ENCODE data around the gene MARF1.
"Not testable (repeated sequence)": the region's sequence is repeated elsewhere in the genome, so short reads cannot be mapped to it uniquely, and the experiment has no call there.

MARF1 gene

DNA sequence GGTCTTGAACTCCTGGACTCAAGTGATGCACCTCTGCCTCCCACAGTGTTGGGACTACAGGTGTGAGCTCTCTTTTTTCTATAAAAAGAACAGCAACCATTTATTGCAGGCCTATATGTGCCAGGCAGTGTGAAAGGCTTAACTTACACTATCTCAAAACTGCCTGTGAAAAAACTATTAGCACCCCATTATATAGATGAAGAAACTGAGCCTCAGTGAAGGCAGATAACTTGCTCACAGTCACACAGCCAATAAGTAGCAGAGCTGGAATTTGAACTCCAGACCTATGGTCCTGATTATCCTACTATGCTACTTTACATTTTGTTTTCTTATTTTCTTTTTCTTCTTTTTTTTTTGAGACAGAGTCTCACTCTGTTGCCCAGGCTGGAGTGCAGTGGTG is 22.2 kb upstream of the MARF1 start:
- TF ChIP-seq, protein P1, sequence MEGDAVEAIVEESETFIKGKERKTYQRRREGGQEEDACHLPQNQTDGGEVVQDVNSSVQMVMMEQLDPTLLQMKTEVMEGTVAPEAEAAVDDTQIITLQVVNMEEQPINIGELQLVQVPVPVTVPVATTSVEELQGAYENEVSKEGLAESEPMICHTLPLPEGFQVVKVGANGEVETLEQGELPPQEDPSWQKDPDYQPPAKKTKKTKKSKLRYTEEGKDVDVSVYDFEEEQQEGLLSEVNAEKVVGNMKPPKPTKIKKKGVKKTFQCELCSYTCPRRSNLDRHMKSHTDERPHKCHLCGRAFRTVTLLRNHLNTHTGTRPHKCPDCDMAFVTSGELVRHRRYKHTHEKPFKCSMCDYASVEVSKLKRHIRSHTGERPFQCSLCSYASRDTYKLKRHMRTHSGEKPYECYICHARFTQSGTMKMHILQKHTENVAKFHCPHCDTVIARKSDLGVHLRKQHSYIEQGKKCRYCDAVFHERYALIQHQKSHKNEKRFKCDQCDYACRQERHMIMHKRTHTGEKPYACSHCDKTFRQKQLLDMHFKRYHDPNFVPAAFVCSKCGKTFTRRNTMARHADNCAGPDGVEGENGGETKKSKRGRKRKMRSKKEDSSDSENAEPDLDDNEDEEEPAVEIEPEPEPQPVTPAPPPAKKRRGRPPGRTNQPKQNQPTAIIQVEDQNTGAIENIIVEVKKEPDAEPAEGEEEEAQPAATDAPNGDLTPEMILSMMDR (IDR thresholded peaks at IDR 0.05; ENCODE audit: control insufficient read depth, insufficient read depth, low read depth, low read length, missing control alignments), result no peak
- no peak for DNase-seq (ENCODE audit: low read depth)
- no peak overlapping the region for H3K4me3 ChIP-seq (ENCODE audit: control insufficient read depth, low read depth, low read length)

DNA sequence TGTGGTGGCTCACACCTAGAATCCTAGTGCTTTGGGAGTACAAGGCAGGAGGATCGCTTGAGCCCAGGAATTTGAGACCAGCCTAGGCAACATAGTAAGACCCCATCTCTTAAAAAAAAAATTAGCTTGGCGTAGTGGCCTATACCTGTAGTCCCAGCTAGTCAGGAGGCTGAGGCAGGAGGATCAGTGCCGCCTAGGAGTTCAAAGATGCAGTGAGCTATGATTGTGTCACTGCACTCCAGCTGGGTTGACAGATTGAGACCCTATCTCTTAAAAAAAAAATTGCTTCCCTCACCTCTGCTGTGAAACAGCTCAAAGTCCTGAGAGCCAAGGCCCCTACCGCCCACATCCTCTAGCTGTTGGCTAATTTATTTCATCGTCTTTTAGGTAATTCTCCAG is 17.2 kb upstream of the MARF1 start:
- TF ChIP-seq, protein P1 (IDR thresholded peaks at IDR 0.05; ENCODE audit: control insufficient read depth, insufficient read depth, low read depth, low read length, missing control alignments), result no peak
- DNase-seq (ENCODE audit: low read depth), result no peak
- no peak overlapping the region for H3K4me3 ChIP-seq (ENCODE audit: control insufficient read depth, low read depth, low read length)

DNA sequence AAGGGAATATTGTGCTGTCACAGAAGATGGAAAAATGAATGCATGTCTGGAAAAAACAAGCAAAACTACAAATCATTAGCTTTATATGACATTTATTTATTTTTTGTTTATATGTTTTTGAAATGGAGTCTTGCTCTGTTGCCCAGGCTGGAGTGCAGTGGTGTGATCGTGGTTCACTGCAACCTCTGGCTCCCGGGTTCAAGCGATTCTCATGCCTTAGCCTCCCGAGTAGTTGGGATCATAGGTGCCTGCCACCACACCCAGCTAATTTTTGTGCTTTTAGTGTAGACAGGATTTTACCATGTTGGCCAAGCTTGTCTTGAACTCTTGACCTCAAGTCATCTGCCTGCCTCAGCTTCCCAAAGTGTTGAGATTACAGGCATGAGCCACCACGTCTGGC is 15.6 kb upstream of the MARF1 start:
- TF ChIP-seq, protein P1 (IDR thresholded peaks at IDR 0.05; ENCODE audit: control insufficient read depth, insufficient read depth, low read depth, low read length, missing control alignments), result no peak

DNA sequence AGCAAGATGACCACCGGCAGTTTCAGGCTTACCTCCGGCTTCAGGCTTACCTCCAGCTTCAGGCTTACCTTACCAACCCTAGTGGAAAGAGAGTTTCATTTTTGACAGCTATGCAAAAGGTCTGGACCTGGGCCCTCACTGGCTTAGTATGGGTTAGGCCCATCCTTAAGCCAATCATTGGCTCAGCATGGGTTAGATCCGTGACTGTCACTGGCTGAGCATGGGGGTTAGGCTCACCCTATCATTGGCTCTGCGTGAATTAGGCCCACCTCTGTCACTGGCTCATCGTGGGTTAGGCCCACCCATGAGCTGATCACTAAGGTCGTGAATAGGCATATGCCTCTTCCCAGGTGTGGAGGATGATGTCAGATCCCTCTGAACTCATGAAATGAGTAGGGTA is 15.2 kb upstream of the MARF1 start:
- TF ChIP-seq, protein P1 (IDR thresholded peaks at IDR 0.05; ENCODE audit: control insufficient read depth, insufficient read depth, low read depth, low read length, missing control alignments), result no peak
- DNase-seq (ENCODE audit: low read depth), result no peak
- no peak overlapping the region for H3K4me3 ChIP-seq (ENCODE audit: control insufficient read depth, low read depth, low read length)

More for the DNA sequence above, 15.6 kb upstream of the MARF1 start:
- DNase-seq (ENCODE audit: low read depth), result no peak
- H3K4me3 ChIP-seq (ENCODE audit: control insufficient read depth, low read depth, low read length), result no peak overlapping the region

DNA sequence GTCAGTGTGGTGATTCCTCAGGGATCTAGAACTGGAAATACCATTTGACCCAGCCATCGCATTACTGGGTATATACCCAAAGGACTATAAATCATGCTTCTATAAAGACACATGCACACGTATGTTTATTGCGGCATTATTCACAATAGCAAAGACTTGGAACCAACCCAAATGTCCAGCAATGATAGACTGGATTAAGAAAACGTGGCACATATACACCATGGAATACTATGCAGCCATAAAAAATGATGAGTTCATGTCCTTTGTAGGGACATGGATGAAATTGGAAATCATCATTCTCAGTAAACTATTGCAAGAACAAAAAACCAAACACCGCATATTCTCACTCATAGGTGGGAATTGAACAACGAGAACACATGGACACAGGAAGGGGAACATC is 12.6 kb upstream of the MARF1 start:
- not testable (repeated sequence) for DNase-seq (ENCODE audit: low read depth); H3K4me3 ChIP-seq (ENCODE audit: control insufficient read depth, low read depth, low read length)

DNA sequence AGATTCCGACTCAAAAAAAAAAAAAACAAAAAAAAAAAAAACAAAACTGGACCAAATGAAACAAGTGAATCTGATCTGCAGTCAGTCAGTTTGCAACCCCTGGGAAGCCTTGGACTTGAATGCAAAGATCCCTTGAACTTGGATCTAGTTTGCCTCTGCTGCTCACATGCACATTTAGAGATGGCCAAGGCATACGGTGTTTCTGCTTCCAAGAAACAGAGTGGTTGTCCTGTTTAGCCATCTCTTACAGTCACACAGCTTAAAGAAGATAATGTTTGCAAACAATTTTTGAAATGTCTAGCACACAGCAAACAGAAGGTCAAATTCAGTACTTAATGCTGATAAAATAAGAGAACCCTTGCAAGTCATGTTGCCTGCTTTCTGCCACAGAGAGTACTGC is 11.6 kb upstream of the MARF1 start:
- TF ChIP-seq, protein P1 (IDR thresholded peaks at IDR 0.05; ENCODE audit: control insufficient read depth, insufficient read depth, low read depth, low read length, missing control alignments), result no peak
- no peak for DNase-seq (ENCODE audit: low read depth)
- no peak overlapping the region for H3K4me3 ChIP-seq (ENCODE audit: control insufficient read depth, low read depth, low read length)

DNA sequence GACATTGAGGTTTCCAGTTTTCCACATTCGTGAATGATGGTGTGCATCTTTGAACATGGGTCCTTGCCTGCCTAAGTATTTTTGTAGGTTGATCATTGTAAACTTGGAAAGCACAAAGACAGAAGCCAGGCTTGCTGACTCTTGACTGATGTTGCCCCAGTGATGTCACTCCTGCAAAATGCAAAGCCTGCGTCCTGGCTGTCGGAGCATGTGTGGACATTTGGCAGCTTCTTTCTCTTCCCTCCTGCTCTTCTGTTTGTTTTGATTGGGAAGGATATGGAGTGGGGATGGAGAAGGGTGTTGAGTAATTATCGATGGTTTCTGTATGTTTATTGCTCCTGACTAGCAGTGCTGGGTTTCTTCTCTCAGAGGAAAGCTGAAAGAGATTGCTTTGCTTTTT is 10.3 kb upstream of the MARF1 start:
- no peak overlapping the region for H3K4me3 ChIP-seq (ENCODE audit: control insufficient read depth, low read depth, low read length)
- TF ChIP-seq, protein P1 (IDR thresholded peaks at IDR 0.05; ENCODE audit: control insufficient read depth, insufficient read depth, low read depth, low read length, missing control alignments), result no peak
- DNase-seq (ENCODE audit: low read depth), result no peak
